ENCODE measurements around the gene EED.

Gene EED

DNA sequence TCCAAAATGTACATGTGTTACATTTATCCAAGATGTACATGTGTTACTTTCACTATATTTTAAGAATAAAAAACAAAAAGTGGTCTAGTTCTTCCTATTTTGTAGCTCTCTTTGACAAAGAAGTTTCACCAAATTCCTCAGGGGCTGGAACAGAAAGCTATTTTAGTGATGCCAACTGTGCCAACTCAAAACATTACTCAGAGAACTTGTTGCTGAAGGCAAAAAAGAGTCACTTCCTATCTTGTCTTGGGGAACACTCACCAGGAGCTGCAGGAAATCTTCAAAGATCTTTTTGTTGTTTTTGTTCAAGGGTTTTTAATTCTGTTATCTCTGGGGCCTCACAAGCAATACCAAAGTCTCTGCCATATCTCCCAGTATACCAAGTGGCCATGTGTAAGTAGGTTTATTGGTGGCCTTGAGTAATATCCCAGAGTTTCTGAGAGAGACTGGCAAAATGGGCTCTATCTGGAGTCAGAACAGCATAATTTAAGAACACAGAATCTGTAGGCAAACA is 13.6 kb upstream of the EED start:
- no peak overlapping the region for H3K27ac ChIP-seq
- TF ChIP-seq, protein P1, sequence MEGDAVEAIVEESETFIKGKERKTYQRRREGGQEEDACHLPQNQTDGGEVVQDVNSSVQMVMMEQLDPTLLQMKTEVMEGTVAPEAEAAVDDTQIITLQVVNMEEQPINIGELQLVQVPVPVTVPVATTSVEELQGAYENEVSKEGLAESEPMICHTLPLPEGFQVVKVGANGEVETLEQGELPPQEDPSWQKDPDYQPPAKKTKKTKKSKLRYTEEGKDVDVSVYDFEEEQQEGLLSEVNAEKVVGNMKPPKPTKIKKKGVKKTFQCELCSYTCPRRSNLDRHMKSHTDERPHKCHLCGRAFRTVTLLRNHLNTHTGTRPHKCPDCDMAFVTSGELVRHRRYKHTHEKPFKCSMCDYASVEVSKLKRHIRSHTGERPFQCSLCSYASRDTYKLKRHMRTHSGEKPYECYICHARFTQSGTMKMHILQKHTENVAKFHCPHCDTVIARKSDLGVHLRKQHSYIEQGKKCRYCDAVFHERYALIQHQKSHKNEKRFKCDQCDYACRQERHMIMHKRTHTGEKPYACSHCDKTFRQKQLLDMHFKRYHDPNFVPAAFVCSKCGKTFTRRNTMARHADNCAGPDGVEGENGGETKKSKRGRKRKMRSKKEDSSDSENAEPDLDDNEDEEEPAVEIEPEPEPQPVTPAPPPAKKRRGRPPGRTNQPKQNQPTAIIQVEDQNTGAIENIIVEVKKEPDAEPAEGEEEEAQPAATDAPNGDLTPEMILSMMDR (conservative IDR thresholded peaks at IDR 0.05): no peak
- no peak for TF ChIP-seq ZFX (IDR thresholded peaks at IDR 0.05)

DNA sequence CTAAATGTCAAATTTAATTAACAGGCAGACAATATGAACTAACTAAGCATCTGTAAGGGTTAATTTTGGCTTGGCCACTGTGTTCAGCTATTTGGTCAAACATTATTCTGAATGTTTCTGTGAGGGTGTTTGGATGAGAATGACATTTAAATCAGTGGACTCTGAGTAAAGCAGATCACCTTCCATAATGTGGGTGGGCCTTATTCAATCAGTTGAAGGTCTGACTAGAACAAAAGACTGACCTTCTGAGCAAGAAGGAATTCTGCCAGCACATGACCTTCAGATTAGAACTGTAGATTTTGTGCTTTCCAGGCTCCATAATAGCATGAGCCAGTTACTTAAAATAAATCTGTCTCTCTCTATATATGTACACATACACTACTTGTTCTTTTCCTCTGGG is 12.0 kb upstream of the EED start:
- no peak for TF ChIP-seq ZFX (IDR thresholded peaks at IDR 0.05)
- TF ChIP-seq, protein P1 (conservative IDR thresholded peaks at IDR 0.05): no peak

DNA sequence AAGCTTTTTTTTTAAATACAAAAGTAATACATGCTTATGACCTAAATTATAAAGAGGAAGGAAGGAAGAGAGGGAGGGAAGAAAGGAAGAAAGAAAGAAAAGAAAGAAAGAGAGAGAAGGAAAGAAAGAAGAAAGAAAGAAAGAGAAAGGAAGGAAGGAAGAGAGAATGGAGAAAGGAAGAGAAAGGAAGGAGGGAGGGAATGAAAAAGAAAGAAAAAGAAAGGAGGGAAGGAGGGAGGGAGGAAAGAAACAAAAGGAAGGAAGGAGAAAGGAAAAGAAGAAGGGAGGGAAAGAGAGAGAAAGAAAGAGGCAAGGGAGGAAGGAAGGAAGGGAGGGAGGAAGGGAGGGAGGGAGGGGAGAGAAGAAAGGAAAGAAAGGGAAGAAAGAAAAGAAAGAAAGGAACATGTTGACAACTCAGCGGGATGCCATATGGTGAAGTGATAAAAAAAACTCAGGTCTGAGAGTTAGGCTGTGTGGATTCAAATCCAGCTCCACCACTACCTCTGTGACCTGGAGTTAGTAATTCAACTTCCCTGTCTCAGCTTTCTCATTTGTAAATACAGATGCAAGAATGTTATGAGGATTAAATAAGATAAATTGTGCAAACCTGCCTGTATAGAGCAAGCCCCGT is 9.6 kb upstream of the EED start:
- TF ChIP-seq, protein P1 (conservative IDR thresholded peaks at IDR 0.05): no peak
- no peak for TF ChIP-seq ZFX (IDR thresholded peaks at IDR 0.05)
- H3K27ac ChIP-seq: no peak overlapping the region

More for the DNA sequence above, 12.0 kb upstream of the EED start:
- no peak overlapping the region for H3K27ac ChIP-seq

DNA sequence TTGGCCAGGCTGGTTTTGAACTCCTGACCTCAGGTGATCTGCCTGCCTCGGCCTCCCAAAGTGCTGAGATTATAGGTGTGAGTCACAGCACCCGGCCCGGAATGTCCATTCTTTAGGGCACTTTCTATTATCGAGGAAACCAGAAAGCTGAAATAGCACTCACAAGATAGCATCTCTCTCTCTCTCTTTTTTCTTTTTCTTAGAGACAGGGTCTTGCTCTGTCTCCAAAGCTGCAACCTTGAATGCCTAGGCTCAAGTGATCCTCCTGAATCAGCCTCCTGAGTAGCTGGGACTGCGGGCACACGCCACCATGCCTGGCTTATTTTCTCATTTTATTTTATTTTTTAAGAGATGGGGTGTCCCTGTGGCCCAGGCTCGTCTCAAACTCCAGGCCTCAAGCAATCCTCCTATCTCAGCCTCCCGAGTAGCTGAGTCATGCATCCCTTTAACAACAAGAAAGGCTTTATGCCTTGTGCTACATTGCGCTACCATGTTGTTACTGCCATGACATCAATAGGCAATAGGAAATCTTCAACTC is 7.2 kb upstream of the EED start:
- TF ChIP-seq ZFX (IDR thresholded peaks at IDR 0.05): no peak
- TF ChIP-seq, protein P1 (conservative IDR thresholded peaks at IDR 0.05): no peak
- no peak overlapping the region for H3K27ac ChIP-seq

DNA sequence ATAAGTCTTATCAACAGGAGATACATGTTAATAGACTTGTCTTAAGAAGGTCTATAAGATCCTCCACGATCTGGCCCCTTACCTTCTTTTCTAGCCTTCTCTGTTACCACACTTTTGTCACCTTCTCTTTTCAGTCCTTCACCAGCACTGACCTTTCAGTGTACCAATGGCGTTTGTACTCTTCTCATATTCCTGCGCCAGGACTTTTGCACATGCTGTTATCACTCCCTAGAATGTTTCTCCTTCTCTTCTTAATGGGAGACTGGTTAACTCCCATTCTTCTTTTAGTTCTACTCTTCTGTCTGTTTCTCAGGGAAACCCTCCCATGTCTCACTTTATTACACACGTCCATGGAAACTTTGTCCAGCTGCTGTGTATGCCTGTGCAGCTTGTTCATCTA is 4.4 kb upstream of the EED start:
- TF ChIP-seq, protein P1 (conservative IDR thresholded peaks at IDR 0.05): no peak
- TF ChIP-seq ZFX (IDR thresholded peaks at IDR 0.05): no peak
- no peak overlapping the region for H3K27ac ChIP-seq

DNA sequence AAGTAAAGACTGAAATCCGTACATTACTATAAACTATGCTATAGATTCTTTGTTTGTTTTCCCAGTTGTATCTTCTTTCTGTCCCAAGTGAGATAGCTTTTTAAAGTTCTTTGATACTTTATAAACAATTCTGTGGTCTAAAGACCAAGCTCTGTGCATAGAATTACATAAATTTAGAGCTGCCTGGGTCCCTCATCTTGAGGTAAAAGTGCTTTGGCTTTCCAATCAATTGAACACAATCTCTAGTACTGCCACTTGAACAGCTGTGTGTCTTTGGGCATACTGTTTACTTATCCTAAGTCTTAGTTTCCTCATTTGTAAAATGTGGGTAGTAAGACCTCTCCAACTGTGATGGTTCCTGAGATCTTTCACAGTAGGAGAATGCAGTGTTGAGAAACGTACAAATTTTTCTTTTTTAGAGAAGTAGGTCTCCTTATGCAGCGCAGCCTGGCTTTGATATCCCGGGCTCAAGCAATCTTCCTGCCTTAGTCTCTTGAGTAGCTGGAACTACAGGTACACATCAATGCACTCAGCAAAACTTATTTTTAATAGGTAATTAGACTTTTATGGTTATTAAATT is 2.5 kb upstream of the EED start:
- H3K27ac ChIP-seq: no peak overlapping the region
- TF ChIP-seq, protein P1 (conservative IDR thresholded peaks at IDR 0.05): no peak
- no peak for TF ChIP-seq ZFX (IDR thresholded peaks at IDR 0.05)

DNA sequence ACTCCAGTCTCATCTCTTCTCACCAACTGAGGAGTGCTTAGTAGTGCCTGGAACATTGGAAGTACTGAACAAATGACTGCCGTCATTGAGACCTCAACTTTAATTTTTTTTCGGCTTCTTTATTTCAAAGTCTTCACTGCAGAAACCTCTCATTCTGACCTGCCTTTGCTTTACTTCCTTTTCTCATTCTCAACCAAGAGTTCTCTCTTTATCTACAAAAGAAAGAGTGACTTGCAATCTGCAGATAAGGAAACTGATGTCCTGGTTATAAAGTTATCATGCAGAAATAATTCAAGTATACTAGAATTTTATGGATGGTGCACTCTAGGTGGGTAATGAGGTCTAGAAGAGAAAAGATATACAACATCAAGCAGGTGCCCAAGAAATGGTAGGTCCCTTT is 1.2 kb upstream of the EED start:
- no peak overlapping the region for H3K27ac ChIP-seq
- TF ChIP-seq, protein P1 (conservative IDR thresholded peaks at IDR 0.05): no peak
- no peak for TF ChIP-seq ZFX (IDR thresholded peaks at IDR 0.05)

All from C4-2B (cell line).